ENCODE data around the gene LIPG. TPM values are rescaled to one million over a fixed set of nuclear protein-coding genes. Genes with fewer than 3 reads are reported as not detected.
A peak's percentile ranks its signal among the peaks of the same experiment; 100 is the strongest.

The LIPG gene
- total RNA-seq, 1 experiment from 2014 or later: 86.7 TPM

DNA sequence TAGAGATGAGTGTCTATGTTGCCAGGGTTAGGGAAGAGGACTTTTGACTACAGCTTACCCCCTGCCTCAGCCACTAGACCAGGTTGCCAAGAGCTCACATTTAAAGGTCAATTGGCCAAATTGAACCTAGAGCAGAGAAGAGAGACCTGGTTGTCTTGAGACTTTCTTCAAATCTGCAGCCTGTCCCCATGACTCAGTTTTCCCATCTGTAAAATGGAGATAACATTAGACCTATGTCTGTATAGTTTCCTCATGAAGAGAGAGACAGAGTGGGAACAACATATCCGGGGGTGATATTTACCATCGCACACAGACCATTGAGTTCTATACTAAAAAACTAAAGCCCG is 1.6 kb upstream of the LIPG start:
- peak overlapping the region; percentile 92 for H3K27ac Mint-ChIP-seq (ENCODE audit: unreplicated experiment)
- CTCF ChIA-PET: interaction anchor here (1.5 kb wide), 1 partner anchor 166 kb away, joined by 3 read pairs; no protein-coding TSS in a partner anchor
- BruUV-seq (replicated peaks): no TSS peak

GRCh38 chr18:49560624-49561288 is 1.1 kb upstream of the LIPG start:
- peak overlapping the region; percentile 56 for H3K4me3 ChIP-seq (ENCODE audit: low read depth, low read length)
- peak; percentile 39 to 46 for DNase-seq
- no peaks in the 10 kb centered on the region for H3K9me3 ChIP-seq
- peaks cover 26% of the 10 kb centered on the region for H3K36me3 Mint-ChIP-seq (ENCODE audit: insufficient read depth, unreplicated experiment)
- no peaks in the 10 kb centered on the region for H3K36me3 ChIP-seq (ENCODE audit: control insufficient read depth, insufficient read depth, low read length)
- H3K4me3 Mint-ChIP-seq (ENCODE audit: unreplicated experiment): peak overlapping the region; percentile 98
- H3K9me3 Mint-ChIP-seq (ENCODE audit: unreplicated experiment): no peaks in the 10 kb centered on the region
- no peaks in the 10 kb centered on the region for H3K4me1 ChIP-seq
- no peaks in the 10 kb centered on the region for H3K4me1 Mint-ChIP-seq (ENCODE audit: low read depth, unreplicated experiment)
- H3K27me3 ChIP-seq (replicated peaks; ENCODE audit: control insufficient read depth, insufficient read depth, low read length): no peaks in the 10 kb centered on the region
- ChIA-PET POLR2A (interaction anchor here (0.6 to 0.7 kb wide), 2 partner anchors 165 to 170 kb away, joined by 3 read pairs; no protein-coding TSS in a partner anchor), CTCF (interaction anchor here (1.0 to 1.5 kb wide), 2 partner anchors 165 to 206 kb away, joined by 3 read pairs; no protein-coding TSS in a partner anchor)
- TF ChIP-seq CTCF (IDR thresholded peaks at IDR 0.05; ENCODE audit: insufficient read depth in 1 of 2, low read depth in 1 of 2, low read length in 1 of 2, severe bottlenecking in 1 of 2, unreplicated experiment in 1 of 2): no peak
- intact Hi-C loops (cut with micrococcal nuclease; ENCODE audit: unreplicated experiment): loop anchor here (2.0 to 5.0 kb wide), 4 partner anchors 33 to 298 kb away; no protein-coding TSS in a partner anchor
- H3K27ac Mint-ChIP-seq (ENCODE audit: unreplicated experiment): peak overlapping the region; percentile 92
- no peaks in the 10 kb centered on the region for H3K27me3 Mint-ChIP-seq (ENCODE audit: insufficient read depth, unreplicated experiment)
- BruUV-seq (replicated peaks): no TSS peak

More for the DNA sequence above, 1.6 kb upstream of the LIPG start:
- intact Hi-C loops (cut with micrococcal nuclease; ENCODE audit: unreplicated experiment): loop anchor here (2.0 to 5.0 kb wide), 4 partner anchors 33 to 299 kb away; no protein-coding TSS in a partner anchor
- DNase-seq: no peak
- Histone ChIP-seq H3K4me3 (ENCODE audit: low read depth, low read length) (peak overlapping the region; percentile 56), H3K36me3 (ENCODE audit: control insufficient read depth, insufficient read depth, low read length) (no peaks in the 10 kb centered on the region), H3K27me3 (replicated peaks; ENCODE audit: control insufficient read depth, insufficient read depth, low read length) (no peaks in the 10 kb centered on the region), H3K4me1 (no peaks in the 10 kb centered on the region), H3K9me3 (no peaks in the 10 kb centered on the region)
- no peak for TF ChIP-seq CTCF (IDR thresholded peaks at IDR 0.05; ENCODE audit: insufficient read depth in 1 of 2, low read depth in 1 of 2, low read length in 1 of 2, severe bottlenecking in 1 of 2, unreplicated experiment in 1 of 2)
- Mint-ChIP-seq H3K9me3 (ENCODE audit: unreplicated experiment) (no peaks in the 10 kb centered on the region), H3K4me1 (ENCODE audit: low read depth, unreplicated experiment) (no peaks in the 10 kb centered on the region), H3K27me3 (ENCODE audit: insufficient read depth, unreplicated experiment) (no peaks in the 10 kb centered on the region), H3K36me3 (ENCODE audit: insufficient read depth, unreplicated experiment) (peaks cover 22% of the 10 kb centered on the region), H3K4me3 (ENCODE audit: unreplicated experiment) (peak overlapping the region; percentile 98)
- POLR2A ChIA-PET: interaction anchor here (0.6 kb wide), 1 partner anchor 170 kb away, joined by 3 read pairs; no protein-coding TSS in a partner anchor

GRCh38 chr18:49562481-49563129 is 748 bp downstream of the LIPG start:
- Mint-ChIP-seq H3K9me3 (ENCODE audit: unreplicated experiment) (no peaks in the 10 kb centered on the region), H3K27ac (ENCODE audit: unreplicated experiment) (peak overlapping the region; percentile 92), H3K4me3 (ENCODE audit: unreplicated experiment) (peak overlapping the region; percentile 98), H3K27me3 (ENCODE audit: insufficient read depth, unreplicated experiment) (no peaks in the 10 kb centered on the region), H3K4me1 (ENCODE audit: low read depth, unreplicated experiment) (no peaks in the 10 kb centered on the region), H3K36me3 (ENCODE audit: insufficient read depth, unreplicated experiment) (peaks cover 41% of the 10 kb centered on the region)
- no TSS peak for BruUV-seq (replicated peaks)
- ChIA-PET CTCF (no interaction called here), POLR2A (no interaction called here)
- no peak for TF ChIP-seq CTCF (IDR thresholded peaks at IDR 0.05; ENCODE audit: insufficient read depth in 1 of 2, low read depth in 1 of 2, low read length in 1 of 2, severe bottlenecking in 1 of 2, unreplicated experiment in 1 of 2)
- DNase-seq: no peak
- Histone ChIP-seq H3K36me3 (ENCODE audit: control insufficient read depth, insufficient read depth, low read length) (no peaks in the 10 kb centered on the region), H3K27me3 (replicated peaks; ENCODE audit: control insufficient read depth, insufficient read depth, low read length) (no peaks in the 10 kb centered on the region), H3K4me1 (no peaks in the 10 kb centered on the region), H3K9me3 (no peaks in the 10 kb centered on the region), H3K4me3 (ENCODE audit: low read depth, low read length) (peak overlapping the region; percentile 56)
- intact Hi-C loops (cut with micrococcal nuclease; ENCODE audit: unreplicated experiment): loop anchor here (2.0 to 5.0 kb wide), 3 partner anchors 35 to 168 kb away; no protein-coding TSS in a partner anchor
